Central memory CD8-positive, alpha-beta T cell (primary cell): ENCODE measurements around the gene ZSCAN5A.
"Not testable (repeated sequence)": the region's sequence is repeated elsewhere in the genome, so short reads cannot be mapped to it uniquely, and the experiment has no call there.

ENCODE experiments used
- ATAC-seq: fragments of 150-1000 bp; cut with Tn5 transposase; replicated peaks from 2 replicates; pipeline ENCODE4 v1.10.0; 2022; ENCODE audit warnings: mild to moderate bottlenecking, moderate FRiP score, moderate number of reproducible peaks; ENCODE audit not compliant: poor library complexity, severe bottlenecking; ENCODE audit errors: extremely low read depth
- DNase-seq, 2 donors: peaks; one replicate each; pipeline ENCODE4 v3.0.0; 2021; ENCODE audit warnings: low spot score in 2 of 2
- H3K27ac Mint-ChIP-seq: one replicate; pipeline ENCODE4 v1.8.0; 2022; ENCODE audit warnings: low read depth, mild to moderate bottlenecking, moderate library complexity, mixed read lengths
- H3K27me3 Mint-ChIP-seq: one replicate; pipeline ENCODE4 v1.8.0; 2022; ENCODE audit warnings: mixed read lengths
- H3K36me3 Mint-ChIP-seq: one replicate; pipeline ENCODE4 v1.8.0; 2022; ENCODE audit warnings: mild to moderate bottlenecking, moderate library complexity, mixed read lengths; ENCODE audit not compliant: insufficient read depth
- H3K4me1 Mint-ChIP-seq: one replicate; pipeline ENCODE4 v1.8.0; 2022; ENCODE audit warnings: mixed read lengths
- H3K4me3 Mint-ChIP-seq: one replicate; pipeline ENCODE4 v1.8.0; 2022; ENCODE audit warnings: mild to moderate bottlenecking, moderate library complexity, mixed read lengths
- H3K9me3 Mint-ChIP-seq: one replicate; pipeline ENCODE4 v1.8.0; 2022; ENCODE audit warnings: mixed read lengths

ZSCAN5A gene

DNA sequence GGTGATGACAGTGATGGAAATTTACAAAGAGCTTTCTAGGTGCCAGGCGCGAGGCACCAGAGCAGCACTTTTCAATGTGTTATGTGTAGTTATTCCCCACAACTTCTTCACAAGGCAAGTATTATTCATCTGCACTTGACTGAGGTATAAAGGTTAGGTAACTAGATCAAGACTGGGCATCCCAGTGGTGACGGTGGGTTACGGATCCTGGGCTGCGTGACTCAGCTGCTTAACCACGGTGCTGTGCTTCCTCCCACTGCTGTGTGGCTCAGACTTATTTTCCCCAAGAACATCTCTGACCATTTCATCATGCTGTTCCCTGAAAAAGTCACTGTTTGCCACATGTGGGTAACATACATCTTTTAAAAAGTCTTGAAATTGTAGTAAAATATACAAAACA lies 22.8 kb downstream of the ZSCAN5A start:
- peaks cover 3% of the 10 kb centered on the region for H3K36me3 Mint-ChIP-seq
- H3K4me3 Mint-ChIP-seq, result no peak overlapping the region
- H3K27me3 Mint-ChIP-seq, result no peaks in the 10 kb centered on the region
- DNase-seq (no peak), ATAC-seq (no peak)
- H3K4me1 Mint-ChIP-seq, result no peaks in the 10 kb centered on the region
- no peaks in the 10 kb centered on the region for H3K9me3 Mint-ChIP-seq
- no peak overlapping the region for H3K27ac Mint-ChIP-seq

DNA sequence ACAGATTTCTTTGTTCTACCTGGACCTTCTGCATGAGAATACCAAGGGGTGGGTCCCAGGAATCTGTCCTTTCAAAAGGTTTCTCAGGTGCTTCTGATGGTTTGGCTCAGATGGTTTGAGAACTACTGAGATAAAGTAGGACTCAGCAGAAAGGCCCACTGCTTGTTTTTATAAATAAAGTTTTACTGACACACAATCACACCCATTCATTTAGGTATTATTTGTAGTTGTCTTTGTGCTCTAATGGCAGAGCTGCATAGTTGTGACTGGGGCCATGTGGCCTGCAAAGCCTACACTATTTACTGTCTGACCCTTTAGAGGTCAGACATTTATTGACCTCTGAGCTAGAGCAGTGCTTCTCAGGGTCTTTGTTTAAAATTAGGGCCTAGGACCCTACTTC lies 24.5 kb downstream of the ZSCAN5A start:
- Mint-ChIP-seq H3K27ac (no peak overlapping the region), H3K27me3 (no peaks in the 10 kb centered on the region), H3K4me3 (no peak overlapping the region), H3K9me3 (no peaks in the 10 kb centered on the region), H3K4me1 (no peaks in the 10 kb centered on the region), H3K36me3 (peaks cover 3% of the 10 kb centered on the region)
- ATAC-seq (no peak), DNase-seq (no peak)

DNA sequence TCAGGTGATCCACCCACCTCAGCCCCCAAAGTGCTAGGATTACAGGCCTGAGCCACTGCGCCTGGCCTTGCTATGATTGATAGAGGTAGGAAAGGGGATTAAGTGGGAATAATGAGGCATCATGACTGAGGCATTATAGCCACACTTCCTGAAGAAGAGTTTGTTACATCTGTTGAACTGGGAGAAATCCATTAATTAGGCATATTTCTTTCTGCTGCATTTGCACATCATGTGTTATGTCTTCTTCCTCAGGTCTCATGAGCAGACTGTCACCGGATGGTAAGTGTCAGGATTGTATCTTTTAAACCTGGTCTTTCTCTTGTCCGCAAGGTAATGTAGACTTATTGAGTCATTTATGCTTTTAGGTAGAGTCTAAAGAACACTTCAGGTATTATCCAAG lies 29.9 kb downstream of the ZSCAN5A start:
- DNase-seq, result no peak
- Mint-ChIP-seq H3K4me1 (no peaks in the 10 kb centered on the region), H3K27me3 (no peaks in the 10 kb centered on the region), H3K4me3 (no peak overlapping the region), H3K36me3 (no peaks in the 10 kb centered on the region), H3K9me3 (no peaks in the 10 kb centered on the region), H3K27ac (no peak overlapping the region)
- ATAC-seq, result no peak

- H3K36me3 Mint-ChIP-seq, result no peaks in the 10 kb centered on the region
Observed at GRCh38 chr19:56282809-56283208, 31.8 kb downstream of the ZSCAN5A start.

GRCh38 chr19:56273563-56274117 lies 41.0 kb downstream of the ZSCAN5A start:
- Mint-ChIP-seq H3K36me3 (peaks cover 4% of the 10 kb centered on the region), H3K27me3 (no peaks in the 10 kb centered on the region), H3K27ac (no peak overlapping the region), H3K4me3 (no peak overlapping the region), H3K9me3 (no peaks in the 10 kb centered on the region), H3K4me1 (no peaks in the 10 kb centered on the region)
- DNase-seq (no peak), ATAC-seq (no peak)

More at GRCh38 chr19:56282809-56283208, 31.8 kb downstream of the ZSCAN5A start:
- H3K9me3 Mint-ChIP-seq, result no peaks in the 10 kb centered on the region
- no peaks in the 10 kb centered on the region for H3K27me3 Mint-ChIP-seq
- H3K4me3 Mint-ChIP-seq, result no peak overlapping the region
- ATAC-seq (no peak), DNase-seq (no peak)
- H3K27ac Mint-ChIP-seq, result no peak overlapping the region
- no peaks in the 10 kb centered on the region for H3K4me1 Mint-ChIP-seq

DNA sequence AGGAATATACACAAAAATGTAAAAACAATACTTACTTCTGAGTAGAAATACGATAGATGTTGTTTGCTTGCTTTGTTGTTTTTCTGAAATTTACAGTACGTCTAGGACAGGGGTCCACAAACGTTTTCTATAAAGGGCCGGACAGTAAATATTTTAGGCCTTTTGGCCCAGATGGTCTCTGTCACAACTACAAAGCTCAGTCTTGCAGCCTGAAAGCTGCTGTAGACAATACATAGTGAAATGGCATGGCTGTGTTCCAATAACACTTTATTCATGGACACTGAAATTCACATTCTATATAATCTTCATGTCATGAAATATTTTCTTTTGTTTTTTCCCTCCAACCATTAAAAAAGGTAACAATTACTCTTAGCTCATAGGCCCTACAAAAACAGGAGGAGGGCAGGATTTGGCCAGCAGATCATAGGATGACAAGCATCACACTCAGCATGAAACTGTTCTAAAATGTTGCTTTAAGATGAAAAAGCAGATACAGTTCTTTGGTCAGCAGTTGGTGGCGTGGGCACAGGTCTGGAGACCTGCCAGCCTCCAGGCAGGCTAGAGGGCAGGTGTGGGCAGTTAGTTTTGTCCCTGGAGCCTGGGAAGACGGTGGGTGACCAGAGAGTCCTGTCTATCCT lies 42.4 kb downstream of the ZSCAN5A start, which contains the start of gene EDDM13:
Gene EDDM13 (plus strand): TSS at position 588 of the 638 bp plus-strand sequence. CDS start 87 bp downstream, outside the sequence.
- H3K9me3 Mint-ChIP-seq, result no peaks in the 10 kb centered on the region
- ATAC-seq, result no peak
- H3K4me1 Mint-ChIP-seq, result no peaks in the 10 kb centered on the region
- no peak for DNase-seq
- H3K27ac Mint-ChIP-seq, result no peak within 1 kb of the TSS
- H3K27me3 Mint-ChIP-seq, result no peaks in the 10 kb centered on the region
- H3K4me3 Mint-ChIP-seq, result no peak within 1 kb of the TSS
- H3K36me3 Mint-ChIP-seq, result peaks cover 4% of the 10 kb centered on the region

DNA sequence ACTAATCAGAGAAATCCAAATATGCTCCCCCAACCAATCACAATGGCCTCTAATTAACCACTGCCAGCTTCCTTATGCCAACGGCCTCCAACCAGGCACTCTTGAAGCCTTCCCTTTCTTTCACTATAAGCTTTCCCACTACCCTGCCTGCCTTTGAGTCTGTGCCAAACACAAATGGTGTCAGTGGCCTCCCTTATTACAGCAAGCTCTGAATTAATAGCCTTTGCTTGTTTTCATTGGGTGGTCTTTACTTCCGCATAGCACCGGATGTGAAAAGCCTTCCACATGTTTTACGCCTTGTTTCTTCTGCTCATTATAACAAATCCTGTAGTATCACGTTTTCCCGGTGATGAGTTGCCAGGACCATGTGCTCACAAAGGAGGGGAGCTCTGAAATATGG lies 43.5 kb downstream of the ZSCAN5A start:
- Mint-ChIP-seq H3K27ac (no peak overlapping the region), H3K27me3 (no peaks in the 10 kb centered on the region), H3K9me3 (no peaks in the 10 kb centered on the region), H3K36me3 (peaks cover 4% of the 10 kb centered on the region), H3K4me1 (no peaks in the 10 kb centered on the region), H3K4me3 (no peak overlapping the region)
- ATAC-seq (no peak), DNase-seq (no peak)

DNA sequence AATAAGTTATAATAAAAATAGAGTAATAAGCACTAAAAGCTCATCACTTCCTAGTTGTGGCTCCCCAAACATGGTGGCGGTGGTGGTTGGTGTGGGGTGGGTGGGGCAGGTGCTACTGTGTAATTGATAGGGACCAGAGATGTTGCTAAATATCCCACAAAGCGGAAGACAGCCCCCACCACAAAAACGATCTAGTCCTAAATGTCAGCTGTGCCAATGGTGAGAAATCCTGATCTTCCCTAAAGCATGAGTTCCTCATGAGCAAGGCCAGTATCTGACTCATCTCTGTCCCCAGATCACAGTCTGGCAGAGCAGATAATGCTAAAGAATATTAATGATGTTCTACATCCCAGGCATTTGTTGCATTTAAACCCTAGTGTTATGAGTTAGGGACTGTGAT lies 44.0 kb downstream of the ZSCAN5A start:
- H3K36me3 Mint-ChIP-seq, result peaks cover 2% of the 10 kb centered on the region
- no peaks in the 10 kb centered on the region for H3K9me3 Mint-ChIP-seq
- peak; percentile 36 for ATAC-seq
- H3K4me3 Mint-ChIP-seq, result no peak overlapping the region
- DNase-seq, result no peak
- no peak overlapping the region for H3K27ac Mint-ChIP-seq
- H3K27me3 Mint-ChIP-seq, result no peaks in the 10 kb centered on the region
- no peaks in the 10 kb centered on the region for H3K4me1 Mint-ChIP-seq

DNA sequence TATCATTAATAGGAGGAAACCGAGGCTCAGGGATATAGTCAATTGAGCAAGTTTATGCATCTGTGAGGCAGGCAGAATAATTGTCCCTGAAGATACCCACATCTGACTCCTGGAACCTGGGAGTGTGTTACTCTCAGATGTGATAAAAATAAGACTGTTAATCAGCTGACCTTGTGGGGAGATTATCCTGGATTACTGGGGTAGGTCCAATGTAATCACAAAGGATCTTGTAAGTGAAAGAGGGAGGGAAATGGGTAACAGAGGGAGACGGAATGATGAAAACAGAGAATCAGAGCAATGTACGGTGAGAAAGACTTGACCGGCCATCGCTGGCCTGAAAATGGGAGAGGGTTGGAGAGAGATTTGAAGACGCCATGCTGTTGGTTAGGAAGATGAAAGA lies 45.3 kb downstream of the ZSCAN5A start:
- H3K4me1 Mint-ChIP-seq, result no peaks in the 10 kb centered on the region
- DNase-seq (no peak), ATAC-seq (no peak)
- H3K27ac Mint-ChIP-seq, result no peak overlapping the region
- no peaks in the 10 kb centered on the region for H3K36me3 Mint-ChIP-seq
- no peaks in the 10 kb centered on the region for H3K9me3 Mint-ChIP-seq
- H3K27me3 Mint-ChIP-seq, result no peaks in the 10 kb centered on the region
- H3K4me3 Mint-ChIP-seq, result no peak overlapping the region

DNA sequence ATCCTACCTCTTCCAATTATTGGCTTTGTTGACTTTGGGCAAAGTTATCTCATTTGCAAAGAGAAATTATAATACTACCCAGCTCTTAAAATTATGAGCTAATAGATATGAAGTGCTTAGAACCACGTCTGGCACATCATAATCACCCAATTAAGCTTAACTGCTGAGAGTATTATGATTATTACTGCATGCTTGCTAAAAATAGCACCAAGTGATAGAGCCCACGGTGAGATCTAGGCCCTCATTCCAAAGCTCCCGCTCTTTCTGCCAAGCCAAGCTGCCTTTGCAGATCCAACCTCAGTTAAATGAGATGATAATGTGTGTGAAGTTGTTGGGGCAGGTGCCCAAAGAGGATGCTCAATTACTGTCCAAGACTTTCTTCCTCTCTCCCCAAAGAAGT lies 48.6 kb downstream of the ZSCAN5A start:
- Mint-ChIP-seq H3K27me3 (no peaks in the 10 kb centered on the region), H3K4me3 (no peak overlapping the region), H3K9me3 (no peaks in the 10 kb centered on the region), H3K4me1 (no peaks in the 10 kb centered on the region), H3K27ac (no peak overlapping the region), H3K36me3 (no peaks in the 10 kb centered on the region)
- DNase-seq, result no peak
- ATAC-seq, result no peak

- Mint-ChIP-seq H3K4me3 (no peak overlapping the region), H3K27ac (no peak overlapping the region), H3K36me3 (no peaks in the 10 kb centered on the region), H3K4me1 (no peaks in the 10 kb centered on the region), H3K9me3 (no peaks in the 10 kb centered on the region), H3K27me3 (no peaks in the 10 kb centered on the region)
- no peak for DNase-seq
- ATAC-seq, result no peak
Observed at GRCh38 chr19:56263319-56263718, 51.3 kb downstream of the ZSCAN5A start.

DNA sequence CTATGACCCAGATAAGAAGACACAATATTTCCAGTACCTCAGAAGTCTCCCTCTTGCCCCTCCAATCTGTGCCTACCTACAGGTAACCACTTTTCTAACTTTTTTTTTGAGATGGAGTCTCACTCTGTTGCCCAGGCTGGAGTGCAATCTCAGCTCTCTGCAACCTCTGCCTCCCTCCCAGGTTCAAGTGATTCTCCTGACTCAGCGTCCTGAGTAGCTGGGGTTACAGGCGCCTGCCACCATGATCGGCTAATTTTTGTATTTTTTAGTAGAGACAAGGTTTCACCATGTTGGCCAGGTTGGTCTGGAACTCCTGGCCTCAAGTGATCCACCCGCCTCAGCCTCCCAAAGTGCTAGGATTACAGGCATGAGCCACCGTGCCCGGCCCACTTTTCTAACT lies 52.7 kb downstream of the ZSCAN5A start:
- not testable (repeated sequence) for H3K27me3 Mint-ChIP-seq, ATAC-seq, H3K4me3 Mint-ChIP-seq, H3K27ac Mint-ChIP-seq, H3K4me1 Mint-ChIP-seq, H3K36me3 Mint-ChIP-seq, DNase-seq, H3K9me3 Mint-ChIP-seq

GRCh38 chr19:56261145-56261544 lies 53.5 kb downstream of the ZSCAN5A start:
- H3K9me3 Mint-ChIP-seq, result no peaks in the 10 kb centered on the region
- H3K4me1 Mint-ChIP-seq, result no peaks in the 10 kb centered on the region
- H3K27me3 Mint-ChIP-seq, result no peaks in the 10 kb centered on the region
- DNase-seq, result no peak
- H3K27ac Mint-ChIP-seq, result no peak overlapping the region
- no peak overlapping the region for H3K4me3 Mint-ChIP-seq
- ATAC-seq, result no peak
- H3K36me3 Mint-ChIP-seq, result no peaks in the 10 kb centered on the region
